HUDEP-2 (cell line): ENCODE results near the gene FBXO31.
"Not testable (repeated sequence)": the region's sequence is repeated elsewhere in the genome, so short reads cannot be mapped to it uniquely, and the experiment has no call there.

ENCODE experiments used
- DNase-seq, 76 experiments: peaks; one replicate each; lab custom pipeline; 2025; ENCODE audit not compliant: unreplicated experiment in 76 of 76; lab: John Stamatoyannopoulos, UW

FBXO31 gene

DNA sequence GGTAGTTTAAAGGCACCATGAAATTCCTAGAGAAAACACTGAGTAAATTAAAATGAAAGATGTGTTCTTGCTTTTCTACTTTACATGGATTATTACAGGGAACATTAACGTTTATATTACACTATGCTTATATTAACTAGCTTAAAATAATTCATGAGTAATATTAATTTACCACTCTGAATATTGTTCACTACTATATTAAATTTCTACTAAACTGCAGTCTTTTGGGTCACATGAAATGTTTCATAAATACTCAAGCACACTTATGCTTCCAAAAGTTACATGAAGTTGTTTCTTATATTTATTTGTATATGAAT lies 5.2 kb upstream of the FBXO31 start:
- no peak for DNase-seq

- DNase-seq = peak in 75 of 76 experiments; percentile 20 to 95 (median 85)
These were observed 4.6 kb upstream of the FBXO31 start for GRCh38 chr16:87387942-87388817.

- DNase-seq = not testable (repeated sequence)
These were observed 1.2 kb upstream of the FBXO31 start for GRCh38 chr16:87384875-87385167.

DNA sequence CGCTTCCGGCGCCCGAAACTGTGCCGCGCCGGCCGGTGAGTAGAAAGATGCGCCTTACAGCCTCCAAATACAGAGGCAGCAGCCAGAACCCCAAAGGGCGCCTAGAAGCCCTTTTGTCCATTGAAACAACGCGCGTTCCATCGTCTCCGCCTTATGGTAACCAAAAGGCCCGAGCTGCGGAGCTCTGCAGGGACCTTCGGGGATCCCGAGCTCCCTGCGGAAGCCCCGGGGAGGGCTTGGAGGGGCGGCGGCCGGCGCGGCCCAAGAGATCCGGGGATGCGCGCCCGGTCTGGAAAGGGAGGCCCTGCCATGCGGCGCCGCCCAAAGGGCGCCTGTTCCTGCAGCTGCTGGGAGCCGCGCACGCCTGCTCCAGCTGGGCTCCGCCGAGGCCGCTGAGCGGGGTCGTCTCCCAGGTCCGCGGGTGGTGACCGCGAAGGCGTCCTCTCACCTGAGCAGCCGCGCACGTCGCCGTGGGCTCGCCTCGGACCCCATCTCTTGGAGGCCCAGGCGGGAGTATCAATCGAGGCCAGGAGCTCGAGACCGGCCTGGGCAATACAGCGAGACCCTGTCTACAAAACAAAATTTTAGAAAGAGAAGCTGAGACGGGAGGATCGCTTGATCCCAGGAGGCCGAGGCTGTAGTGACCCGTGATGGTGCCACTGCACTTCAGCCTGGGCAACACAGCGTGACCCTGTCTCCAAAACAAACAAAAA lies 742 bp upstream of the FBXO31 start:
- DNase-seq = peak in 30 of 76 experiments; percentile 39 to 81 (median 53)

DNA sequence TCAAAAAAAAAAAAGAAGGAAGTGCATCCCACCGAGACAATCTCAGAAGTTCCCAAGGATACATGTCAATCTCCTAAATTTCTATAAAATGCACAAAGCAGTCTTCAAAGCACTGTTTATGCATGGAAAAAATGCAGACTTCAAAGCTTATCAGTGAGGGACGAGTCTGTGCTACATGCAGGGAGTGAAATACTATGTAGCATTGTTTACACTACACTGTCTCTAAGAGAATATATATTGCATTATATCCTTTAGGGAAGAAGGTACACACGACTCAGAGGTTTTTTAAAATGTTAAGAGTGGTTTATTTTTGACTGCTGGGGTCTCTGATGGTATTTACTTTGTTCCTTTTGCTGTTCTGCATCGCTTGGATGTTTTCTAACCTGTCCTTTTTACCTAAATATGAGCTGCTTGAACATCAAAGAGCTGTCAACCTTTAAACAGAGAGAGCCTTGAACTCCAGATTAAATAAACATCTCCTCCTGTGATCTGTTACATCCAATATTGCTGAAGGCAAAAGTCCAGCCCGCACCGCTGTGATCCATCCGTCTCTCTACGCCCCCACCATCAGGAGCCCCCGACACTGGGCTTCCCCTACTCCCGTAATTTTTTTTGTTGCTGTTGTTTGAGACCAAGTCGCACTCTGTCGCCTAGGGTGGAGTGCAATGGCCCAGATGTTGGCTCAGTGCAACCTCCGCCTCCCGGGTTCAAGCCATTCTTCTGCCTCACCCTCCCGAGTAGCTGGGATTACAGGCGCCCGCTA lies 1.4 kb downstream of the FBXO31 start:
- no peak for DNase-seq

DNA sequence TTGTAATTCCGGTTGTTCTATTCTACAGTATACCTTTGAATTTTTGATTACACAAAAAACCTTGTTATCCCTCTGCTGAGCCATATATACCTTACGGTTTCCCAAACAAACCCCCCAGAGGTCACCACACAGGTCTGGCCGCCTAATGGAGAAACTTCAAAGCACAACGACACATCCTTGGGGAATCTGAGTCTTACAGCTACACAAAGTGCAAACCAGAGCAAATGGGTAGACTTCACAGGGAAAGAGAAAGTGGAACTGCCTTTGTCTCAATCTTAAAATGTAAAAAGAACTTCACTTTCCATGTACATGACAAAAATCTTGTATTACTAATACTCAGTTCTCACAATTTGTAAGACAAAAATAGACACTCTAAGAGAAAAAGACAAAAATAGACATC lies 2.7 kb downstream of the FBXO31 start:
- DNase-seq = no peak

- DNase-seq = no peak
These were observed 3.2 kb downstream of the FBXO31 start for GRCh38 chr16:87380403-87380802.

DNA sequence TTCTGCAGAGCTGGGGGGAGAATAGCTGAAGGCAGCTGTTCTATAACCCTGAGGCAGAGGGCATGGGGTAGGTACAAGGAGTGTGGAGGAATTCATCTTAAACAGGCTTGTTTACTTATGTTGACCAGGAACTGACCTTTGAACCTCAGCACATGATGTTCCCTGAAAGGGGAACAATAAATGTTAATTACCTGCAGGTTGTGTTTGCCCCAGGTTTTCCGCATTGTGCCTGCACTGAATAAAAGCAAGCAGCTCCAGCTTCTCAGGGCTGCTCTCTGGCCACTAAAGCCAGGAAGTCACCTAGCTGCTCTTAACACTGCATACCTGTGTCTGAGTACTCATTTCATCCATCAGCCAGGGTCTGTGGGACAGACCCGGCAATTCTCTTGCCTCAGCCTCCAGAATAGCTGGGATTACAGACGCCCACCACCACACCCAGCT lies 4.2 kb downstream of the FBXO31 start:
- not testable (repeated sequence) for DNase-seq

DNA sequence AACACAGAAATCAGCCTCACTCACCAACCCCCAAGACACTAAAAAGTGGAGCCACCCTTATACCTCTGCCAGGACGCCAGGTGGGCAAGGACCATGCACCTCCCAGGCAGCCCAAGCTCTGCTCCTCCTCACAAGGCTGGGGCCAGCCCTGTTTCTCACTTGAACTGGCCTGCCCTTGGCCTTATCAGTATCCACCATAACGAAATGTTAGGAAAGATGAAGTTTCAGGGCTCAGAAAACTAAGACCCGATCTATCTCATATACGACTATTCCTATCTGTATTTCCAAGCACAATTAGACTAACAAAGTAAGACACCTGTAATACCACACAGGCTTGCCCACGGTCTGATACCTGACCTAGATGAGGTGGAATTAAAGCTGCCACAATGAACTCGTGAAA lies 6.9 kb downstream of the FBXO31 start:
- DNase-seq = peak in 34 of 76 experiments; percentile 4 to 51 (median 19)

DNA sequence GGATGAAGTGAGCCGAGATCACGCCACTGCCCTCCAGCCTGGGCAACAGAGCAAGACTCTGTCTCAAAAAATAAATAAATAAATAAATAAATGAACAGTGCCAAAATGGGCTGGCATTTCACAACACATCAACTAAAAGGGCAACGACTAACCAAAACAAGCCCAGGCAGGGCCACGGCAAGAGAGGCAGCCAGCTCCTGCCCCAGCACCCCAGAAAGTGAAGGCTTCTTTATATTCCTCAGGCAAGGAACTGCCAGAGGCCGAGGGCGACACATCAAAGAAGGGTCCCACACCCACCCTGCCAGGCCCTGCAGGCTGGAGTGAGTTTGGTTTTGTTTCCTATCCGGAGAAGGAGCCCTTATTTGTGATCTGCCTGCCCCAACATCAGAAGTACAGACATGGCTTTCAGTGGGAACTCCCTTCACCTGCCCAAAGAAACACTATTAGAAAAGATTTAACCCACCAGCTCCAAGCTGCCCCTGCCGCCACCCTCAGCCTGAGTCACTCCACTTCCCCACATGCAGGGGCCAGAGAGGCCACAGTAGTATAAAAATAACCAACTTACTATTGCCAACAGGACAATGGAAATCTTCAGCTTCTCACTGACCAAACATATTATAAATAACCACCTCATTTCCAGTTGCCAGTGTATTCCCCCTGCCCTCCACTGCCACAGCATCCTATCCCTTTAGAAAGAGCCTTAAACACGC lies 8.0 kb downstream of the FBXO31 start:
- no peak for DNase-seq

DNA sequence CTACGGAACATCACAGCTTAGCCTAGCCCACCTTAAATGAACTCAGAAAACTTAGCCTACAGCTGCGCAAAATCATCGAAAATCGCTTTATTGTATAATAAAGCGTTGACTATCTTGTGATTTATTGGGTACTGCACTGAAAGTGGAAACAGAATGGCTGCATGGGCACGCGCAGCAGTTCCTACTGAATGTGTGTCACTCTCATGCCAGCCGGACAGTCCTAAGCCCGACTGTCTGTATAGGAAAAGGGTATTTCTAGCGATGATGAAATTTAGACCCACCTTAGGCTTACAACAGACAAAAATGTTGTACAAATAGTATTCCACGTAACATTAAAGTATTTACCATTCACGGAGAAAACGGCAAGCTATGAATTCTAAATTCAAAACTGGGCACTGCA lies 9.3 kb downstream of the FBXO31 start:
- DNase-seq = no peak

- DNase-seq = no peak
These were observed 11.3 kb downstream of the FBXO31 start for GRCh38 chr16:87372305-87372704.

- no peak for DNase-seq
These were observed 12.2 kb downstream of the FBXO31 start for GRCh38 chr16:87371261-87371866.

- no peak for DNase-seq
These were observed 13.5 kb downstream of the FBXO31 start for GRCh38 chr16:87369796-87370719.

DNA sequence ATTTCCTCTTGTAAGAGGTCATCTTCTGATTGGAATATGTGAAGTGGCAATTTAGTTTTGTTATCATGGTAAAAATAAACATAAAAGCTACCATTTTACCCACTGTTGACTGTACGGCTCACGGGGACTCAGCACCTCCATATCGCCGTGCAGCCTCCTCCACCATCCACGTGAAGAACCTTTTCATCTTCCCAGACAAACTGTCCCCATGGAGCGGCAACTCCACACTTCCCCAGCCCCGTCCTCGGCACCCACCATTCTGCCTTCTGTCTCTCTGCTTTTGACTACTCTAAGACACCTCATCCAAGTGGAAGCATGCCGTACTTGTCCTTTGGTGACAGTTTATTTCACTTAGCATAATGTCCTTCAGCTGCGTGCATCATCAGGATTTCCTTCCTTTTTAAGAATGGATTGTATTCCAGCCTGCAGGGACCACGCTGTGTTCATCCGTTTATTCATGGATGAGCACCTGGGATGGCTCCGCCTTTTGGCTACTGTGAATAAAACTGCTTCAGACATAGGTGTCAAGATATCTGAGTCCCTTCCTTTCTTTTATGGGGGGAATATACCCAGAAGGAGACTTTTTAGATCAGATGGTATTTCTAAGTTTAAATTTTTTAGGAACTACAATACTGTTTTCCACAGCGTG lies 14.3 kb downstream of the FBXO31 start:
- DNase-seq = no peak

DNA sequence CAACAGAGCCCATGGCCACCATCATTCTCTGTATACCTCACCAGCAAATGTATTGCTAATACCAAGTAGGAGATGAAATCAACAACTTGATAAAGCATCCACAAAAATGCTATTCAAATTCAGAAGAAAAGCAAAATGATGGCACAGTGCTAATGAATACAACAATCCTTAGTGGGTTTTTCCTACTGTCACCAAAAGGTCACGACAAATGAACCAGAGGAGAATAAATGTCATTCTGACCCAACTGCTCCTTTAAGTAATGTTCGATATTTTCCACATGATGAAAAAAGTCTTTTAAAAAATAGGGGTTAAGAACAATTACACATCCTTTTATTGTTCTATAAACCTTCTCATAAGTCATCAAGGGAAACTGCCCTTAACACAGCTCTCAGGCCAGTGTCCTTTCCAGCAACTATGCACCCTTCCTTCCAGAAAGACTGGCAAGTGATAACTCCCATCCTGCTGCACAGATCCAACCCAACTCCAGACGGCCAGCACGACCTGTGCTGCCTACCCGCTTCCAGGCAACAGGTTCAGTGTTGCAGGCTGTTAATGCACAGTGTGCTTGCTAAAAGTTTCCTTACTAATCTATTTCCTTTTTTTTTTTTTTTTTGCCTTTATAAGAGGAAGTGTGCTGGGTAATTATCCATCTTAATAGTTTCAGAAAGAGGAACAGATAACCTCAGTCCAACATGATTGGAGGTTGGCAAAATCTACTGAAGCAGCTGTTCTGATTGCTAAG lies 15.4 kb downstream of the FBXO31 start:
- DNase-seq = no peak

GRCh38 chr16:87367529-87367928 lies 16.0 kb downstream of the FBXO31 start:
- DNase-seq = no peak

DNA sequence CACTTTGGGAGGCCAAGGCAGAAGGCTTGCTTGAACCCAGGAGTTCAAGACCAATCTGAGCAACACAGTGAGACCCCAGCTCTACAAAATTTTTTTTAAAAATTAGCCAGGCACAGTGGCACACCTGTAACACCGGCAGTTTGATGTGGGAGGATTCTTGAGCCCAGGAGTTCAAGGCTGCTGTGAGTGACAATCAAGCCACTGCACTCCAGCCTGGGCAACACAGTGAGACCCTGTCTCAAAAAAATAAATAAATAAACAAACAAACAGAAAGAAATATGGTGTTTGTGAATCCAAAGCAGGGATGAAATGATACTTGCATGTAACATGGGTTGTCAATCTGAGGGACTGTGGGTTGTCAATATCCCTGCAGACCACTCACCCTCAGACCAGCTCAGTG lies 16.6 kb downstream of the FBXO31 start:
- DNase-seq = no peak
